Panc1 (cell line): ENCODE results near the gene LATS2. TPM values are rescaled to one million over a fixed set of nuclear protein-coding genes. Genes with fewer than 3 reads are reported as not detected.

Source experiments
- ATAC-seq: fragments of 200-7000 bp; cut with Tn5 transposase; 2 replicates; pipeline ENCODE4 v1.9.1; 2020; ENCODE audit warnings: mild to moderate bottlenecking, moderate library complexity
- BruUV-seq: library from RNA; stranded (reverse); fragments of 400-500 nt; replicated peaks from 2 replicates; lab custom pipeline; 2021; lab: Mats Ljungman, UMichigan
- CTCF ChIA-PET: fragments of 300-600 bp; sonication (Branson Sonifier 250); formaldehyde crosslinking; loops from one replicate; lab custom pipeline; 2022; ENCODE audit warnings: antibody characterized with exemption; lab: Charles Lee
- POLR2A ChIA-PET: fragments of 300-600 bp; sonication (Branson Sonifier 250); formaldehyde crosslinking; loops from one replicate; lab custom pipeline; 2022; ENCODE audit warnings: antibody characterized with exemption; lab: Charles Lee
- DNase-seq: peaks from one replicate; pipeline ENCODE4 v3.0.0-alpha.2; 2010; ENCODE audit warnings: low read depth, low spot score
- H3K27ac ChIP-seq: 2 replicates; pipeline ENCODE4 v1.5.1; 2011; ENCODE audit warnings: mild to moderate bottlenecking, low read length, inconsistent platforms
- H3K27me3 ChIP-seq: fragments of 200-500 bp; sonication (Bioruptor generic); 2 replicates; pipeline ENCODE4 v1.6.0; 2014; ENCODE audit warnings: low read length, inconsistent platforms; ENCODE audit not compliant: control insufficient read depth, insufficient read depth
- H3K36me3 ChIP-seq: fragments of 200-500 bp; sonication (Bioruptor generic); 2 replicates; pipeline ENCODE4 v1.5.1; 2014; ENCODE audit warnings: inconsistent platforms, mild to moderate bottlenecking, low read length, moderate library complexity; ENCODE audit not compliant: control insufficient read depth, insufficient read depth
- H3K4me1 ChIP-seq: 2 replicates; pipeline ENCODE4 v1.5.1; 2011; ENCODE audit warnings: inconsistent platforms, mild to moderate bottlenecking, low read length, moderate library complexity; ENCODE audit not compliant: control insufficient read depth, insufficient read depth
- H3K4me3 ChIP-seq, 2 experiments: 2 replicates each; pipeline ENCODE4 v1.5.1; 2011 to 2012; ENCODE audit warnings: low read depth in 2 of 2, low read length in 2 of 2, mild to moderate bottlenecking in 2 of 2, inconsistent platforms in 1 of 2, moderate library complexity in 1 of 2
- H3K9me3 ChIP-seq: fragments of 200-500 bp; sonication (Bioruptor generic); 2 replicates; pipeline ENCODE4 v1.5.1; 2014; ENCODE audit warnings: low read depth, mild to moderate bottlenecking, inconsistent platforms, low read length, moderate library complexity; ENCODE audit not compliant: control insufficient read depth, insufficient read depth
- POLR2AphosphoS5 ChIP-seq: IDR thresholded peaks from 2 replicates; pipeline ENCODE4 v1.6.1; 2012; ENCODE audit warnings: mild to moderate bottlenecking, low read depth, low read length, moderate library complexity
- SIN3A ChIP-seq: IDR thresholded peaks from 2 replicates; pipeline ENCODE4 v1.6.1; 2012; ENCODE audit warnings: low read depth, mild to moderate bottlenecking, low read length, moderate library complexity, borderline replicate concordance; ENCODE audit not compliant: insufficient read depth
- TCF7L2 ChIP-seq: IDR thresholded peaks from 2 replicates; pipeline ENCODE4 v1.6.1; 2011; ENCODE audit warnings: mild to moderate bottlenecking, low read depth, low read length, inconsistent platforms
- in situ Hi-C: cut with HindIII; loops from 2 replicates; pipeline ENCODE4 v1.10.0; 2016; ENCODE audit warnings: low sequenced_read_pairs, low pct_unique_long_range_greater_than_20kb
- intact Hi-C: fragments of 100-400 bp; cut with micrococcal nuclease; formaldehyde crosslinking; loops from one replicate; pipeline ENCODE4 v1.10.0; 2022; ENCODE audit not compliant: unreplicated experiment
- total RNA-seq: library from RNA; stranded (reverse); gene quantifications from one replicate; pipeline ENCODE4 v1.2.1, GENCODE V29; 2021; ENCODE audit not compliant: unreplicated experiment
- TF ChIP-seq, protein P1 (sequence below), 2 experiments: IDR thresholded peaks; 2 replicates each; pipeline ENCODE4 v1.6.1; 2011 to 2012; ENCODE audit warnings: low read depth in 2 of 2, control low read depth in 1 of 2, low read length in 1 of 2, mild to moderate bottlenecking in 1 of 2, moderate library complexity in 1 of 2; ENCODE audit not compliant: insufficient read depth in 1 of 2
- TF ChIP-seq, protein P2 (sequence below): fragments of 450-650 bp; IDR thresholded peaks from 2 replicates; pipeline ENCODE4 v1.5.1; 2017; ENCODE audit warnings: mild to moderate bottlenecking

Gene LATS2
- total RNA-seq, 1 experiment from 2014 or later: 24.5 TPM

DNA sequence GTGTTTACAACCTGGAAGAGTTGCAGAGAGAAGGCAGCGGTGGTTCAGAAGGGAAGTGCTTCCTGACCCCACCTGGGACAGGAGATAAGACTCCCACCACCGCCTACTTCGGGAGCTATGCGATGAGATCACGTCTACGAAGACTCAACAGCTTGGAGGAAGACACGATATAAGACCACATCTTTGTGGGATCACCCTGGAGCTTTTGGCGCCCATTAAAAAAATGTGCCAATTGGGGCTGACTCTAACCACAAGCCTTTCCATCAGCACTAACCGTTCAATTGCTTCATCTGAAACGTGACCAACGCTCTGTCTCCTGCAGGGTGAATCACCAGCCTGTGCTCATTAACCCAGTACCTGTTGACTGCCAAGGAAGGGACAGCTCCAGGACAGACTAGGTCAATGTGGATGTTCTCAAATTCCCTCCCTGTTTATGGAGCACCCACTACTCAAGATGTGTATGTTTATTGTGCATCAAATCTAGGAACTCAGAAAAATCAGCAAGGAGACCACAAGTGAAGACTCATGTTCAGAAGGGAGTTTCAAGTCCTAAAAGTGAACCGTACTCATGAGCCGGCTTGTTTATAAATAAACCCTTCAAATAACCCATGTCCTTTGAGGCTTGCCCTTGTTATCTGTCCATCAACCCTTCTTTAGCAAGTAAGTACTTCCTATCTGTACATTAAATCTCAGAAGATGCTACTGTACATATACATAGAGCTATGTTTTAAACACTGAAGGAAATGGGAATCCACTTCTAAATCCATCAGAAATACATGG, 67.5 kb downstream of the LATS2 start:
- Histone ChIP-seq H3K4me3 (no peak overlapping the region), H3K9me3 (no peaks in the 10 kb centered on the region), H3K27ac (no peak overlapping the region), H3K36me3 (no peaks in the 10 kb centered on the region; the same call in 1 of the 2 replicates), H3K4me1 (no peaks in the 10 kb centered on the region; the same call in 1 of the 2 replicates), H3K27me3 (no peaks in the 10 kb centered on the region)
- BruUV-seq: no TSS peak
- in situ Hi-C loops (no loop called here), intact Hi-C loops (no loop called here)
- TF ChIP-seq, protein P1, sequence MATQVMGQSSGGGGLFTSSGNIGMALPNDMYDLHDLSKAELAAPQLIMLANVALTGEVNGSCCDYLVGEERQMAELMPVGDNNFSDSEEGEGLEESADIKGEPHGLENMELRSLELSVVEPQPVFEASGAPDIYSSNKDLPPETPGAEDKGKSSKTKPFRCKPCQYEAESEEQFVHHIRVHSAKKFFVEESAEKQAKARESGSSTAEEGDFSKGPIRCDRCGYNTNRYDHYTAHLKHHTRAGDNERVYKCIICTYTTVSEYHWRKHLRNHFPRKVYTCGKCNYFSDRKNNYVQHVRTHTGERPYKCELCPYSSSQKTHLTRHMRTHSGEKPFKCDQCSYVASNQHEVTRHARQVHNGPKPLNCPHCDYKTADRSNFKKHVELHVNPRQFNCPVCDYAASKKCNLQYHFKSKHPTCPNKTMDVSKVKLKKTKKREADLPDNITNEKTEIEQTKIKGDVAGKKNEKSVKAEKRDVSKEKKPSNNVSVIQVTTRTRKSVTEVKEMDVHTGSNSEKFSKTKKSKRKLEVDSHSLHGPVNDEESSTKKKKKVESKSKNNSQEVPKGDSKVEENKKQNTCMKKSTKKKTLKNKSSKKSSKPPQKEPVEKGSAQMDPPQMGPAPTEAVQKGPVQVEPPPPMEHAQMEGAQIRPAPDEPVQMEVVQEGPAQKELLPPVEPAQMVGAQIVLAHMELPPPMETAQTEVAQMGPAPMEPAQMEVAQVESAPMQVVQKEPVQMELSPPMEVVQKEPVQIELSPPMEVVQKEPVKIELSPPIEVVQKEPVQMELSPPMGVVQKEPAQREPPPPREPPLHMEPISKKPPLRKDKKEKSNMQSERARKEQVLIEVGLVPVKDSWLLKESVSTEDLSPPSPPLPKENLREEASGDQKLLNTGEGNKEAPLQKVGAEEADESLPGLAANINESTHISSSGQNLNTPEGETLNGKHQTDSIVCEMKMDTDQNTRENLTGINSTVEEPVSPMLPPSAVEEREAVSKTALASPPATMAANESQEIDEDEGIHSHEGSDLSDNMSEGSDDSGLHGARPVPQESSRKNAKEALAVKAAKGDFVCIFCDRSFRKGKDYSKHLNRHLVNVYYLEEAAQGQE (IDR thresholded peaks at IDR 0.05; ENCODE audit: insufficient read depth in 1 of 2, low read depth in 2 of 2, low read length in 1 of 2): no peak
- TF ChIP-seq TCF7L2 (no peak), SIN3A (no peak), POLR2AphosphoS5 (no peak)
- TF ChIP-seq, protein P2, sequence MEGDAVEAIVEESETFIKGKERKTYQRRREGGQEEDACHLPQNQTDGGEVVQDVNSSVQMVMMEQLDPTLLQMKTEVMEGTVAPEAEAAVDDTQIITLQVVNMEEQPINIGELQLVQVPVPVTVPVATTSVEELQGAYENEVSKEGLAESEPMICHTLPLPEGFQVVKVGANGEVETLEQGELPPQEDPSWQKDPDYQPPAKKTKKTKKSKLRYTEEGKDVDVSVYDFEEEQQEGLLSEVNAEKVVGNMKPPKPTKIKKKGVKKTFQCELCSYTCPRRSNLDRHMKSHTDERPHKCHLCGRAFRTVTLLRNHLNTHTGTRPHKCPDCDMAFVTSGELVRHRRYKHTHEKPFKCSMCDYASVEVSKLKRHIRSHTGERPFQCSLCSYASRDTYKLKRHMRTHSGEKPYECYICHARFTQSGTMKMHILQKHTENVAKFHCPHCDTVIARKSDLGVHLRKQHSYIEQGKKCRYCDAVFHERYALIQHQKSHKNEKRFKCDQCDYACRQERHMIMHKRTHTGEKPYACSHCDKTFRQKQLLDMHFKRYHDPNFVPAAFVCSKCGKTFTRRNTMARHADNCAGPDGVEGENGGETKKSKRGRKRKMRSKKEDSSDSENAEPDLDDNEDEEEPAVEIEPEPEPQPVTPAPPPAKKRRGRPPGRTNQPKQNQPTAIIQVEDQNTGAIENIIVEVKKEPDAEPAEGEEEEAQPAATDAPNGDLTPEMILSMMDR: no peak
- ChIA-PET CTCF (no interaction called here), POLR2A (interaction anchor here (0.5 to 0.6 kb wide), 2 partner anchors 70 to 112 kb away, joined by 5 to 6 read pairs; no protein-coding TSS in a partner anchor)
- DNase-seq: no peak
- ATAC-seq: no peak

DNA sequence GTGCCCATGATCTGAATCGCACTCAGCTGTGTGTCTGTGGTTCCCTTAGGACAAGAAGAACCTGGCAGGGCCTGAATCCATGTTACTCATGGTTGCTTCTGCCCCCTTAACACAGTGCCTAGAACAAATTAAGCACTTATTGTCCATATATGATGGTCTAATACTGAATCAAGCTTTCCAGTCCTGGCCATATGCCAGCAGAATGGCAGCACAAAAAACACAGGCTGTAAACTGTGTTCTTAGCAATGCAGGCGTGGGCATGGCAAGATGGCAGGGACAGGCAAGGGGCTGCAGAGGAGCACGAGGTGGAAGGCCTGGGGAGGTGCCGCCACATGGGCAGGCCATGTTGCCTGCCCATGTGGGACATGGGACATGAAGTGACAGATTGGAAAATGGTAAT, 68.2 kb downstream of the LATS2 start:
- in situ Hi-C loops (no loop called here), intact Hi-C loops (no loop called here)
- no peak for ATAC-seq
- Histone ChIP-seq H3K9me3 (no peaks in the 10 kb centered on the region), H3K27me3 (no peaks in the 10 kb centered on the region), H3K4me1 (no peaks in the 10 kb centered on the region; the same call in 1 of the 2 replicates), H3K36me3 (no peaks in the 10 kb centered on the region; the same call in 1 of the 2 replicates), H3K4me3 (no peak overlapping the region), H3K27ac (no peak overlapping the region)
- CTCF ChIA-PET: no interaction called here
- TF ChIP-seq TCF7L2 (no peak), POLR2AphosphoS5 (no peak), SIN3A (no peak)
- TF ChIP-seq, protein P2: no peak
- TF ChIP-seq, protein P1 (IDR thresholded peaks at IDR 0.05; ENCODE audit: insufficient read depth in 1 of 2, low read depth in 2 of 2, low read length in 1 of 2): no peak
- POLR2A ChIA-PET: no interaction called here
- BruUV-seq: no TSS peak
- DNase-seq: no peak
